ENCODE measurements around the gene SLX9. TPM values are rescaled to one million over a fixed set of nuclear protein-coding genes. Genes with fewer than 3 reads are reported as not detected.

Gene SLX9
- total RNA-seq, 1 experiment from 2014 or later, result 26.8 TPM

GRCh38 chr21:44993321-44994046 is 53.7 kb downstream of the SLX9 start:
- Histone ChIP-seq H3K36me3 (no peaks in the 10 kb centered on the region), H3K27ac (no peak overlapping the region; the same call in 1 of the 2 replicates), H3K4me1 (peaks cover 40% of the 10 kb centered on the region), H3K4me3 (no peak overlapping the region), H3K9me3 (replicated peaks) (no peaks in the 10 kb centered on the region), H3K27me3 (no peaks in the 10 kb centered on the region)
- no peak for DNase-seq

DNA sequence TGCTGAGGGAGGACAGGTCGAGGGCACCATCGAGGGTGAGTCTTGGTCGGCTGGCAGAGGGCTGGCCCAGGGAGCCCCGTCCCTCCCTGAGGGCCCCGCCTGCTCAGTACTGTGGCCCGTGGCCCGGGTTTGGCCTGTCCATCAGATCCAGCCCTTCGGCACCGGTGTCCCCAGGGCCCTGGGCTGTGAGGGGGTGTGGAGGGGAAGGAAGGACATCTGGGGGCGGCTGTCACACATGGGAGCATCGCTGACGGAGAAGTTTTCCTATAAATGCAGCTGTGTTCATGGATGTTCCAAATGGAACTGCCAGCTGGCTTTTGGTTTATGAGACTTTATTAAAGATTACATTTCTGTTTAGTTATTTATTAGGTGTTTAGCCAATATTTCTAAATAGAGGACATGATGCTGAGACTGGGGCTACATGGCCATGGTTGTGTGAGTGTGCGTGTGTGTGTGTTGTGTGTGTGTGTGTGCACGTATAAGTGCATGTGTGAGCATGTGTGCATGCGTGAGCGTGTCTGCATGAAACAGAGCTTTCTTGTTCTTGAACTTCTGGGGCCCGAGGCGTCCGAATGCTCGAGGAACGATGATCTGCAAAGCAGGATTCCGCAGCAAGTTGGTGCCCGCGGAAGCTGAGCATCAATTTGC is 54.3 kb downstream of the SLX9 start:
- no peak overlapping the region for H3K4me3 ChIP-seq
- no peaks in the 10 kb centered on the region for H3K36me3 ChIP-seq
- H3K4me1 ChIP-seq, result peaks cover 40% of the 10 kb centered on the region
- DNase-seq, result no peak
- no peaks in the 10 kb centered on the region for H3K9me3 ChIP-seq (replicated peaks)
- H3K27me3 ChIP-seq, result no peaks in the 10 kb centered on the region
- H3K27ac ChIP-seq, result peak overlapping the region; percentile 6; the same call in 1 of the 2 replicates

DNA sequence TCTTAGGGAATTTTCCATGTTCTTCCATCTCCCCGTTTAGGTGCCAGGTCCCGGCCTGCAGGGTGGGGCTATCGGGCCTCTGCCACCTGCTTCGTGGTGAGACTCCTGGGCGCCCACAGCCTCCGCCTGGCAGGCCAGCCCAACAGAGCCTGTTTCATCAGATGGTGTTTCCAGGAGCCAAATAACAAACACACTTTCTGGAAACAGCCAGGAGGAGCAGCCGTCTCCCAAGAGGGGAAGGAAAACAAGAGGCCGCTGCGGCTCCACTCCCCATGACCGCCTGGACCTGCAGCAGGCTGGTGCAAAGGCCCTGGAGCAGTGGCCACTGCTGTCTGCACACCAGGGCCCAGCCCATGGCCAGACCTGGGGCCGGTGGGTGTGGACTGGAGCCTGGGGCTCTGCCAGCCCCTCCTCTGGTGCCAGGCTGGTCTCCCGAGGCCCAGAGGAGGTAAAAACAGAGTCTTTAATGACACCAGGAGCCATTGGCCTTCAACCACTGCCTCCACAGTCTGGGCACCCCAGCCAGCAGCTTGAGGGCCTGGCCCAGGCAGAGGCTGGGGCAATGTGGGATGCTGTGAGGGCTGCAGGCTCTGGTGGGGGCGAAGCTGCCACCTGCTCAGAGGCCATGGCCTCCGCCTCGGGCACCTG is 55.0 kb downstream of the SLX9 start:
- Histone ChIP-seq H3K27ac (no peak overlapping the region), H3K9me3 (replicated peaks) (no peaks in the 10 kb centered on the region), H3K4me1 (peaks cover 35% of the 10 kb centered on the region)

DNA sequence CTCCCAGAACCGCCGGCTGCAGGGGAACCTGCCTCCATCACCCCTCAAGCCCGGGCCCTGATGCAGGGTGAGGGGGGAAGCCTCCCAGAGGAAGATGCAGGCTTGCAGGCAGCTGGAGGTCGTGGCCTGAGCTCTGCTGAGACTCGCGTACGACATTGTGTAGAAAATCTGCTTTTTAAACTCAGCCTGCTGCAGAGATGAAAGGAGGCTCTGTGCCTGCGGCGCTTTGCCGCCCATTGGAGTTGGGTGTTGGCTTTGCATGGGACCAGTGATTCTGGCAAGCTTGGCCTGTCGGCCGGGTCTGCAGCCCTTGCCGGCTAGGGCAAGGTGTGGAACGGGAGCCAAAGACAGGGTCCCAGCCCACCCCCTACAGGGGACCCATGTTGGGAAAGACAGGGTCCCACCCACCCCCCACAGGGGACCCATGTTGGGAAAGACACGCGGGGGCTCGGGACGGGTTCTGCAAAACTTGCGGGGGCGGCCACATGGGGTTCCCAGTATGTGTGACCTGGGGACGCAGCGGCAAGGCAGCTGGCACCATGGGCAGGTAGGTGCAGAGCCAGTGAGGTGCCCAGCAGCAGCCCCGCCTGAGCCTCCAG is 55.6 kb downstream of the SLX9 start:
- no peaks in the 10 kb centered on the region for H3K9me3 ChIP-seq (replicated peaks)
- peaks cover 35% of the 10 kb centered on the region for H3K4me1 ChIP-seq
- H3K27ac ChIP-seq, result no peak overlapping the region
- H3K36me3 ChIP-seq, result no peaks in the 10 kb centered on the region
- no peak overlapping the region for H3K4me3 ChIP-seq
- H3K27me3 ChIP-seq, result no peaks in the 10 kb centered on the region
- DNase-seq, result no peak

More for the DNA sequence above, 55.0 kb downstream of the SLX9 start:
- no peaks in the 10 kb centered on the region for H3K27me3 ChIP-seq
- peak; percentile 51 to 58 for DNase-seq
- H3K36me3 ChIP-seq, result no peaks in the 10 kb centered on the region
- no peak overlapping the region for H3K4me3 ChIP-seq

DNA sequence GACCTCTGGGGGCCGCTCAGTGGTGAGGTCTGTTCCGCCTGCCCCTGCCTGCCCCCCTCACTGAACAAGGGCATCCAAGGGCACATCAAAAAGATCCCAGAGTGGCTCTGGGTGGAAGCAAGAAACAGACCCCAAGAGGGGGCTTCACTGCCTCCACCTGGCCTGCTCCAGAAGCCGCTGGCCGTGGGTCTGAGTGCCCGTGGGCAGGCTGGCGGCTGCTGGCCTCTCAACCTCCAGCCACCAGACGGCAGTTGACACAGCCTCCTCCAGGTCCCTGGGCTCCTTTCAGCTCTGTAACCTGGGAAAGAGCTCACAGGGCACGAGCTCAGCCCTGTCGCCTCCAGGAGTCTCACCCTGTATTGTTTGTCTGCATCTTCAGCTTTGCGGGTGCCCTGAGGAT is 56.3 kb downstream of the SLX9 start:
- H3K4me1 ChIP-seq, result peaks cover 35% of the 10 kb centered on the region
- DNase-seq, result no peak
- no peaks in the 10 kb centered on the region for H3K36me3 ChIP-seq
- H3K27ac ChIP-seq, result no peak overlapping the region
- no peaks in the 10 kb centered on the region for H3K9me3 ChIP-seq (replicated peaks)
- no peak overlapping the region for H3K4me3 ChIP-seq
- H3K27me3 ChIP-seq, result no peaks in the 10 kb centered on the region

DNA sequence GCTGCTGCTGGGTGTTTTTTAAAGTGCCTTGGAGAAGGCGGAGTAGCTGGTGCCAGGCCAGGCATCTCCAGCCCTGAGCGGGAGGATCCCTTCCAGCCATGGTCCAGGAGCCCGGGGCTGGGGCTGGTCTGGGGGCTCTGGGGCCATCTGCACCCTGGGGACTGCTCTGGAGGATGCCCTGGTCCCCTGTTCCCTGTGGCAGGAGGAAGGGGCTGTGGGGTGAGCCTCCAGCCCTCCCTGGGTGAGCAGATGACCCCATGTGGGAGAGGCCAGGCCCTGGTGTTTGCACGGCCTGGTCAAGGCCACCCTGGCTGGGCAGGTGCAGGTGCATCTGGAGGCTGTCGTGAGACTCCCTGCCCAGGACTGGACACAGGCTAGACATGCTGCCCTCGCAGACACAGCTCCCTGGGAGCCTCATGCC is 56.7 kb downstream of the SLX9 start:
- no peak overlapping the region for H3K27ac ChIP-seq
- no peaks in the 10 kb centered on the region for H3K9me3 ChIP-seq (replicated peaks)
- no peaks in the 10 kb centered on the region for H3K36me3 ChIP-seq
- DNase-seq, result no peak
- peaks cover 35% of the 10 kb centered on the region for H3K4me1 ChIP-seq
- H3K4me3 ChIP-seq, result no peak overlapping the region
- no peaks in the 10 kb centered on the region for H3K27me3 ChIP-seq

DNA sequence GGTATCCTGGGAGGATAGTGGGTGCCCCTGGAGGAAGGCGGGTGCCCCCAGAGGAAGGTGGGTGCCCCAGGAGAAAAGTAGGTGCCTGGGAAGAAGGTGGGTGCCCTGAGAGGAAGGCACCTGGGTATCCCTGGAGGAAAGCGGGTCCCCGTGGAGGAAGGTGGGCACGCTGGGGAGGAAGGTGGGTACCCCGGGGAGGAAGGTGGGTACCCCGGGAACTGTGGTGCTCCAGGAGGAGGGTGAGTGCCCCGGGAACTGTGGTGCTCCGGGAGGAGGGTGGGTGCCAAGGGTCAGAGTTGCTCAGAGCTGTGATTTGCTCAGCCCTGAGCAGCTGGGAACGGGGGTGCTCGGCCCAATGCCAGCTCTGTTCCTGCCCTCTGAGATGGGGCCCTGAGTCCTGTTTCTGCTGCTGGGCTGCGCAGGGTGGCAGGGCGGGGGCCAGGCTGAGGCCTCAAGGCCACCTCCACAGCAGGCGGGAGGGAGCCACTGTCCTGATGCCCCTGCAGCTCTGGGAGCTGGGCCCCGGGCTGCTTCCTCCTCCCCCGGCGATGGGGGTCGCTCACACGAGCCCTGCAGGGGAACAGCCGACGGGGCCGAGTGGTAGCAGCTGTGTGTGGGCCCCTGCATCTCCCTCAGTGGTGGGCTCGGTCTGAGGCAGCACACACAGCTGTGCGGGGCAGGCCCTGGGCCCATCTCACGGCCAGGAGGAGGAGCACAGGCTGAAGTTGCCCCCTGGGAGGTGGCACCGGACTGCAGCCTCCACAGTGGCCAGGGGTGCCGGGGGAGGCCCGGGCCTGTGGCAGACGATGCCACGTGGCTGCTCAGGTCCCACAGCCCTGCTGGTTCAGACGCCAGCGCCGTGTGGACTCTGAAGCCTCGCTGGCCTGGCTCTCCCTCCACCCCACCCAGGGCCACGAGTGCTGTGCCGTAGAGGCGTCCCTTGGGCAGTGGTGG is 57.4 kb downstream of the SLX9 start:
- no peak overlapping the region for H3K4me3 ChIP-seq
- H3K4me1 ChIP-seq, result peaks cover 30% of the 10 kb centered on the region
- H3K27me3 ChIP-seq, result no peaks in the 10 kb centered on the region
- peak; percentile 64 to 67 for DNase-seq
- H3K9me3 ChIP-seq (replicated peaks), result no peaks in the 10 kb centered on the region
- H3K36me3 ChIP-seq, result no peaks in the 10 kb centered on the region
- H3K27ac ChIP-seq, result no peak overlapping the region

- no peaks in the 10 kb centered on the region for H3K27me3 ChIP-seq
- no peaks in the 10 kb centered on the region for H3K9me3 ChIP-seq (replicated peaks)
- DNase-seq, result no peak
- H3K4me3 ChIP-seq, result no peak overlapping the region
- no peaks in the 10 kb centered on the region for H3K36me3 ChIP-seq
- H3K27ac ChIP-seq, result no peak overlapping the region
- peaks cover 28% of the 10 kb centered on the region for H3K4me1 ChIP-seq
These were observed 58.3 kb downstream of the SLX9 start for GRCh38 chr21:44998086-44998620.

GRCh38 chr21:44998621-44999427 is 59.0 kb downstream of the SLX9 start:
- no peaks in the 10 kb centered on the region for H3K9me3 ChIP-seq (replicated peaks)
- H3K27ac ChIP-seq, result no peak overlapping the region
- H3K36me3 ChIP-seq, result no peaks in the 10 kb centered on the region
- H3K4me1 ChIP-seq, result peaks cover 27% of the 10 kb centered on the region
- H3K27me3 ChIP-seq, result no peaks in the 10 kb centered on the region
- DNase-seq, result no peak
- H3K4me3 ChIP-seq, result no peak overlapping the region

DNA sequence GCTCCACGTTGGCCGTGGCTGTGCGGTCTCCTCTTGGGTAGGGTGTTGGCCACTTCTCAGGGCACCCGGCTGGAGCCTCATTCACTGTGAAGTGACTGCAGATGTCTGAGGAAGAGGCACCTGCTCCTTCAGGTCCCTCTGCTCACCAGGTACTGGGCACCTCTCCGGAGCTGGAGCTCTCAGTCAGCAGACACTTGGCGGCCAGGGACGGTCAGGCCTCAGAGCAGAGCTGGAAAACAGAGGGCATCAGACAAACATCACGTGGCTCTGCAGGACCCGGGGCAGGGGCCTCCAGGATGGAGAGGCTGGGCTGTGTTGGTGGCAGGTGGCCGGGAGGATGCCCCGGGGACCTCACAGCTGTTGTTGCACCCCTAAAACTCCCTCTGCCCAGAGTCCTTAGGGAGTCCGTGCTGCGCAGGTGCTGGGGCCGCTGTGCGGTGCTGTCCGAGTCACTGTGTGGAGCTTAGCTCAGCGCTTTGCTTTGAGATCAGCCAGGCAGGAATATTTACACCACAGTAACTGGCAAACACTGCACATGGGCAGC is 59.7 kb downstream of the SLX9 start:
- H3K36me3 ChIP-seq, result no peaks in the 10 kb centered on the region
- H3K27ac ChIP-seq, result no peak overlapping the region
- H3K27me3 ChIP-seq, result no peaks in the 10 kb centered on the region
- no peak overlapping the region for H3K4me3 ChIP-seq
- no peak for DNase-seq
- no peaks in the 10 kb centered on the region for H3K9me3 ChIP-seq (replicated peaks)
- peaks cover 22% of the 10 kb centered on the region for H3K4me1 ChIP-seq

GRCh38 chr21:44999972-45000636 is 60.3 kb downstream of the SLX9 start:
- Histone ChIP-seq H3K27ac (no peak overlapping the region), H3K4me3 (no peak overlapping the region), H3K4me1 (peaks cover 17% of the 10 kb centered on the region), H3K9me3 (replicated peaks) (no peaks in the 10 kb centered on the region), H3K36me3 (no peaks in the 10 kb centered on the region), H3K27me3 (no peaks in the 10 kb centered on the region)
- DNase-seq, result no peak

GRCh38 chr21:45000637-45001133 is 60.9 kb downstream of the SLX9 start:
- Histone ChIP-seq H3K27ac (no peak overlapping the region), H3K4me1 (peaks cover 11% of the 10 kb centered on the region; the same call in 1 of the 2 replicates), H3K4me3 (no peak overlapping the region), H3K9me3 (replicated peaks) (no peaks in the 10 kb centered on the region), H3K36me3 (no peaks in the 10 kb centered on the region), H3K27me3 (no peaks in the 10 kb centered on the region)
- no peak for DNase-seq

Measured in SJCRH30 (cell line).